SU-DHL-6 (cell line): ENCODE data around the gene OSBPL5.

Source experiments
- EZH2phosphoT487 ChIP-seq: fragments of 200-600 bp; sonication (generic), shearing (Covaris generic); conservative IDR thresholded peaks from 2 replicates; pipeline ENCODE4 v1.6.1; 2018; ENCODE audit warnings: mild to moderate bottlenecking, antibody characterized with exemption, low read length, moderate library complexity, mixed read lengths
- TF ChIP-seq, protein P1 (sequence below): fragments of 200-600 bp; sonication (generic); IDR thresholded peaks from one replicate; pipeline ENCODE4 v1.5.1; 2017; ENCODE audit warnings: antibody characterized with exemption, mild to moderate bottlenecking, low read length, moderate library complexity; ENCODE audit not compliant: insufficient read depth, poor library complexity, severe bottlenecking

DNA sequence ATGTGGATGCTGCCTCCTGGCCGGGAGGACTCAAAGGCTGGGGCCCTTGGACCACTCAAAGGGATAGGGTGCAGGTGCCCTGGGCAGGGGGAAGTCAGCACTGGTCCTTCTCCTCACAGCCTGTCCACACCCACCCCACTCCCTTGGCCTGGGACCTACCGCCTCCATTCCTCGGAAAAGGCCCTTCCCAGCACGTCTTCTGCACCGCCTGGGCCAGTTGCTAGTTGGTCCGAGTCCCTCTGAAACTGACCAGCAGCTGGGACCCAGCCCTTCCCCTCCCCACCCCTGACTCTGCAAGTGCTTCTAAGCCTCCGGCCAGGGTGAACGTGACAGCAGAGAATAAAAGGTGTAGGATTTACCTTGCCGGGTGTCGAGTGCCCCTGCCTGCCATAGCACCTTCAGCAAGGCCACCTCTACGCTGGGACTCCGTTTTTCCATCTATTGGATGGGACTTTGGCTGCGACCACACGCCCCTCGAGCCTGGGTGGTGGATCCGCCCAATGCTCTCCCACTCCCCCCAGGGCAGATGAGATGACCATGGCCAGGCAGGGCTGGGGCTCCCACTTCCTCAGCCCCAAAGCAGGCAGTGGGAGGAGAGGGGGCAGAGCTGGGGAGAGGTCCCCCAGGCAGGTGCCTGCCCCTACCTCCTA, 37.3 kb downstream of the OSBPL5 start:
- TF ChIP-seq, protein P1, sequence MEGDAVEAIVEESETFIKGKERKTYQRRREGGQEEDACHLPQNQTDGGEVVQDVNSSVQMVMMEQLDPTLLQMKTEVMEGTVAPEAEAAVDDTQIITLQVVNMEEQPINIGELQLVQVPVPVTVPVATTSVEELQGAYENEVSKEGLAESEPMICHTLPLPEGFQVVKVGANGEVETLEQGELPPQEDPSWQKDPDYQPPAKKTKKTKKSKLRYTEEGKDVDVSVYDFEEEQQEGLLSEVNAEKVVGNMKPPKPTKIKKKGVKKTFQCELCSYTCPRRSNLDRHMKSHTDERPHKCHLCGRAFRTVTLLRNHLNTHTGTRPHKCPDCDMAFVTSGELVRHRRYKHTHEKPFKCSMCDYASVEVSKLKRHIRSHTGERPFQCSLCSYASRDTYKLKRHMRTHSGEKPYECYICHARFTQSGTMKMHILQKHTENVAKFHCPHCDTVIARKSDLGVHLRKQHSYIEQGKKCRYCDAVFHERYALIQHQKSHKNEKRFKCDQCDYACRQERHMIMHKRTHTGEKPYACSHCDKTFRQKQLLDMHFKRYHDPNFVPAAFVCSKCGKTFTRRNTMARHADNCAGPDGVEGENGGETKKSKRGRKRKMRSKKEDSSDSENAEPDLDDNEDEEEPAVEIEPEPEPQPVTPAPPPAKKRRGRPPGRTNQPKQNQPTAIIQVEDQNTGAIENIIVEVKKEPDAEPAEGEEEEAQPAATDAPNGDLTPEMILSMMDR: no peak
- no peak for TF ChIP-seq EZH2phosphoT487
